Measurements from ENCODE around the gene TARBP2. TPM values are rescaled to one million over a fixed set of nuclear protein-coding genes. Genes with fewer than 3 reads are reported as not detected.

The TARBP2 gene
- total RNA-seq, 1 donor from 2014 or later: 30.0 TPM

- no peak for DNase-seq (ENCODE audit: low read depth)
These were observed 51.6 kb downstream of the TARBP2 start for GRCh38 chr12:53552361-53553327.

Other genes with a start within 250 kb of the TARBP2 start
- 0.36 and 0.53 TPM in 2 replicates for gene ESPL1, start 233.0 kb upstream of the TARBP2 start, total RNA-seq
- 253 and 294 TPM in 2 replicates for gene PFDN5, start 205.7 kb upstream of the TARBP2 start, total RNA-seq
- 40.9 and 42.8 TPM in 2 replicates for gene MYG1, start 201.6 kb upstream of the TARBP2 start, total RNA-seq
- gene AAAS, start 179.7 kb upstream of the TARBP2 start, total RNA-seq: 63.6 and 74.1 TPM in 2 replicates
- gene SP7, start 164.9 kb upstream of the TARBP2 start, total RNA-seq: not detected in 2 replicates
- 28.9 and 35.6 TPM in 2 replicates for gene SP1, start 121.1 kb upstream of the TARBP2 start, total RNA-seq
- not detected in 2 replicates for gene AMHR2, start 77.4 kb upstream of the TARBP2 start, total RNA-seq
- gene PRR13, start 59.5 kb upstream of the TARBP2 start, total RNA-seq: 45.8 and 48.3 TPM in 2 replicates
- gene PCBP2, start 49.2 kb upstream of the TARBP2 start, total RNA-seq: 141 and 158 TPM in 2 replicates
- gene MAP3K12, start 1.8 kb upstream of the TARBP2 start, total RNA-seq: 17.0 and 25.5 TPM in 2 replicates
- not detected in 2 replicates for gene NPFF, start 6.2 kb downstream of the TARBP2 start, total RNA-seq
- 15.5 and 25.3 TPM in 2 replicates for gene ATF7, start 125.1 kb downstream of the TARBP2 start, total RNA-seq
- gene ATP5MC2, start 174.8 kb downstream of the TARBP2 start, total RNA-seq: 411 and 520 TPM in 2 replicates
- 147 and 173 TPM in 2 replicates for gene CALCOCO1, start 226.2 kb downstream of the TARBP2 start, total RNA-seq